Epithelial cell of proximal tubule (primary cell): ENCODE measurements around the gene SREBF1. TPM values are rescaled to one million over a fixed set of nuclear protein-coding genes. Genes with fewer than 3 reads are reported as not detected.
A peak's percentile ranks its signal among the peaks of the same experiment; 100 is the strongest.

Source experiments
- DNase-seq: peaks from one replicate; pipeline ENCODE4 v3.0.0-alpha.2; 2011; ENCODE audit warnings: low read depth
- H3K4me3 ChIP-seq: 2 replicates; pipeline ENCODE4 v1.5.1; 2011; ENCODE audit warnings: low read depth, mild to moderate bottlenecking, low read length
- CTCF ChIP-seq: conservative IDR thresholded peaks from 2 replicates; pipeline ENCODE4 v1.5.1; 2012; ENCODE audit warnings: low read depth, mild to moderate bottlenecking, low read length
- total RNA-seq: library from RNA; depleted of rRNA; stranded (reverse); fragments of >200 nt; gene quantifications from 2 replicates; pipeline ENCODE4 v1.2.3, GENCODE V29; 2015

SREBF1 gene
- total RNA-seq, 1 donor from 2014 or later, result 58.3 TPM

- no peak for TF ChIP-seq CTCF
- peak overlapping the region; percentile 48 for H3K4me3 ChIP-seq
- DNase-seq, result no peak
Observed at GRCh38 chr17:17783825-17784656, 52.7 kb downstream of the SREBF1 start.

GRCh38 chr17:17783116-17783824, 53.5 kb downstream of the SREBF1 start:
- TF ChIP-seq CTCF, result peak; percentile 8
- H3K4me3 ChIP-seq, result peak overlapping the region; percentile 48
- no peak for DNase-seq

GRCh38 chr17:17782523-17783115, 54.2 kb downstream of the SREBF1 start:
- DNase-seq, result no peak
- peak overlapping the region; percentile 48 for H3K4me3 ChIP-seq
- no peak for TF ChIP-seq CTCF

GRCh38 chr17:17781591-17782496, 54.9 kb downstream of the SREBF1 start:
- TF ChIP-seq CTCF, result no peak
- peak overlapping the region; percentile 48 for H3K4me3 ChIP-seq
- DNase-seq, result no peak

- DNase-seq, result no peak
- TF ChIP-seq CTCF, result peak; percentile 28
- H3K4me3 ChIP-seq, result peak overlapping the region; percentile 48
Observed at GRCh38 chr17:17780922-17781590, 55.7 kb downstream of the SREBF1 start.
